HG03139 (cell line): ENCODE measurements around the gene PRKCH.

Source experiments
- ATAC-seq: cut with Tn5 transposase; IDR thresholded peaks from one replicate; pipeline ENCODE4 v1.9.1; 2021; ENCODE audit not compliant: unreplicated experiment

PRKCH gene

GRCh38 chr14:61540931-61541330 lies 219.6 kb downstream of the PRKCH start:
- ATAC-seq, result no peak

- no peak for ATAC-seq
These were observed 221.7 kb downstream of the PRKCH start for GRCh38 chr14:61542848-61543790.

- ATAC-seq, result no peak
These were observed 222.6 kb downstream of the PRKCH start for GRCh38 chr14:61543946-61544345.

- ATAC-seq, result no peak
These were observed 223.3 kb downstream of the PRKCH start for GRCh38 chr14:61544448-61545330.

DNA sequence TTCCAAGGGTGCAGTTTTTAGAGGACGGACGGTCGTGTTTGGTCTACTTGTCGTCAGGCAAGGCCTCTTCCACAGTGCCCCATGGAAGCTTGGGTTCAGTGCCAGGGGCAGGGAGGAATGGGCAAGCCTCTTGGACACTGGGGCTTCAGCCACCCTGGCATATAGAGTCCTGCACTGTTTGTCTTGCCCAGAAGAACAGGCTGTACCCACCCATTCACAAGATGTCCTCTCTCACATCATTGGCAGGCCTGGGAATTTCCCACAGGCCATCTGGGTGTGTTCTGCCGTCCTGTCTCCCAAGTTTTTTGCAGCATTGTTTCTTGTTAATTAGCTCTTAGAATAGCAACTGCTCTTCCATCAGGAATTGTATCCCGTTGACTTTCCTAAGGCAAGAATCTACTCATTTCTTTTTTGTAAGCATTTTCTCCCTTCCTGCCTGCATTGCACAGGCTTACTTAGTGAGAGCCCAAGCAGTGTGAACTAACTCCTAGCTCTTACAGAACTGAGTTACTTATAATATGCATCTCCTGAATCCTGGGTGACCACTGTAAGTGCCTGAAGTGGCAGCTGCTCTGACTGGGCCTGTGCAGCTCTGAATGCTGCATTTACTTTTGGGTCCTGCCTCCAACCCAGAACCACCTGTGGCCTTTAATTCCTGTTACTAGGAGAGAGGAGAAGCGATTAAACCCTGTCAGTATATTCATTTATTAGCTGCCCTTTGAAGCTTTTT lies 224.5 kb downstream of the PRKCH start:
- no peak for ATAC-seq

- ATAC-seq, result no peak
These were observed 226.0 kb downstream of the PRKCH start for GRCh38 chr14:61547186-61548069.

- no peak for ATAC-seq
These were observed 228.0 kb downstream of the PRKCH start for GRCh38 chr14:61549425-61549824.

GRCh38 chr14:61551384-61551783 lies 230.0 kb downstream of the PRKCH start:
- ATAC-seq, result no peak

DNA sequence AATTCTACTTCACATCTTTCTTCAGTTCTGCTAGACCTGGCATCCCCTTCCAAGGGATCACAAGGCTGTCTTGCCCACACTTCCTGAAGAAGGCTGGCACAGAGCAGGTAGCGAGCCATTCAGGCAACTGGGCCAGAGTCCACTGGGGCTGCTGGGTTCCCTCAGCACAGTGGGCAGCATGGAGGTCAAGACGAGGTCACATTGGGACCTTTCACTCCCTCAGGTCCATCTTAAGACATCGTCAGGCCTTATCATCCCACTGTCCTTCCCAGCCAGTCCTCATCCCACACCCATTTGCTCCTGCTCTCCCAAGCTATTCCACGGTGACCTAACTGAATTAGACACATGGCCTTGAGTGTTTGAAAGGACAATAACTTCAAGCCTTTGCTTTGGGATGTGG lies 230.9 kb downstream of the PRKCH start:
- ATAC-seq, result no peak

DNA sequence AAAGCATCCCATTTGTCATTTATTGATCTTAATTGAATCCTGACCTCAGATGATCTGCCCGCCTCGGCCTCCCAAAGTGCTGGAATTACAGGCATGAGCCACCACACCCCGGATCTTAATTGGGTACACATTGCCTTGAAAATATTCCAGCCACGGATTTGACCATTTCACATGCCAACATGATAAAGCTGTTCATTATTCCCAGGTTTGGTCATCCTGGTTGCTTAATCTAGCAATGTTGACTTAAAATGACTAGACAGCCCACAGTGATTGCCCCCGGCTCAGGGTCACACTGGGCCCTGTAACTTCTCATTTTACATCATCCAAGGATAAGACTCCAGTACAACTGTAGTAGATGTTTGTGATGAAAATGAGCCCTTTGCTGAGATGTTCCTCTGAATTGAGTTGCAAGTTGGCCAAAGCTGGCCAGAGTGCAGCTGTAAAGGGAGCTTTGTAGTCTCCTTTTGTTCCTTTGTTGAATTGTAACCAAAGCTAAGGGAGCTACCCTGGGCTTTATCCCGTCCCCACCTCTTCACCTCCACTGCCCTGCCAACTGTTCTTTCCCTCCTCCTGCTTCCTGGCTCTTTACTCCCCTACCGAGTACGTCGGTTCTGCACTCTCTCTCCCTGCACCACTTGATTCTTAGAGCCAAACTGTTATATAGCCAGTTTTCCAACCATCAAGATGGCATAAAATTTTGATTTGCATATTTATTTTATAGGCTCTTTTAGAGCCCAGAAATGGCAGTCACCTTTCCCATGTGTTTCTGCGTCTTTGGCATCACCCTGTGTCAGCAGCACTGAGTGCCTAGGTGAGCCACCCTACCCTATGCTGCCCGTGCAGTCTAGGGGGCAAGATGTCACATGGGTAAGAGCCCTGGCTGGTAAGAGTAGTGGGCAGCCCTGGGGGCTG lies 232.6 kb downstream of the PRKCH start:
- no peak for ATAC-seq

- no peak for ATAC-seq
These were observed 233.9 kb downstream of the PRKCH start for GRCh38 chr14:61555056-61555838.

DNA sequence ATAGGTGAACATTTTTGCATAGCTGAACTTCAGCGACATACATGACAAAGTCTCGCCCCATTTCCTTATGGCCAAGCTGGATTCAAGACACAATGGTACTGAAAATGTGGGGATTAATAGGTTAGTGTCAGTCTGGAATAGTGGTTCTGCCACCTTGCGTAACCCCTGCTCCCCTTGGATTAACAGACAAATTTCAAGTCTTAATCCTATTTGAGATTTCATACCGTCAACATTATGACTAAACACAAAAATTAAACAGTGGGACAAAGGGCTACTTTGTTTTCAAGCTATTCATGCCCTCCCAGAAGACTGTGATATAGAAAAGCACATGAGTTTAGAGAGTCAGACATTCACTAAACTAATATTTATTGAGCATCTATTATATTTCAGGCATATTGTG lies 235.1 kb downstream of the PRKCH start:
- no peak for ATAC-seq

GRCh38 chr14:61557262-61557661 lies 235.9 kb downstream of the PRKCH start:
- no peak for ATAC-seq

DNA sequence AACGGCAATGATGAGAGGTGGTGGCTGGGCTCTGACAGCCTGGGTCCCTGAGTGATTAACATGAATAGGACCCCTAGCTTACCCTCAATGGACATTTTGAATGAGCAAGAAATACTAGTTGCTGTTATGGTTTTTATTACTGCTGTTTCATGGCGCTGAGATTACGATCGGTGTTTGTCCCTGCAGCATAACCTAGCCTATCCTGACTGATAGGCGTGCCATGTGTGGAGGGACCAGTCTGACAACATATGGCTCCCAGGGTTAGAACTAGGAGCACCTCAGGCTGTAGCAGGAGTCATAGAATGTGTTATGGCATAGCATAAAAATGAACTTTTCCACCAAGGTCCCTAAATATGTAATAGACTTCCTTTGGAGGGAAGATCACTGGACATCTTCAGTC lies 236.5 kb downstream of the PRKCH start:
- no peak for ATAC-seq

DNA sequence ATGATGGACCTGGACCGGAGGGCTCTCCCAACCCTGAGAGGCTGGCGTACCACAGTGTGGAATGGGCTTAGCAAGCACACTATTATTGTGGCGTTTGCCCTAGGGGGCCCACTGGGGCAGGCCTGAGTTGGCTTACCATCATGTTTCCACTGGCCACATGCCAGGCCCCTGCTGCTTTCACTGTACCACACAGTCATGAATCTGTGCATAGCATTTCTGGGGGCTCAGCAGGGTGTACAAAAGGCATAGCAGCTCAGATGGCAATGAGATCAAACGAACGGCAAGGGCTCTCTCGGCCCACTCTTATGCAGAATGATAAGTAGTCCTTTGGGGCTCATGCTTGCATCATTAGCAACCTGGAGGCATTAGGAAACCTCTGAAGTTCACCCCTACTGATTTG lies 236.9 kb downstream of the PRKCH start:
- ATAC-seq, result no peak

DNA sequence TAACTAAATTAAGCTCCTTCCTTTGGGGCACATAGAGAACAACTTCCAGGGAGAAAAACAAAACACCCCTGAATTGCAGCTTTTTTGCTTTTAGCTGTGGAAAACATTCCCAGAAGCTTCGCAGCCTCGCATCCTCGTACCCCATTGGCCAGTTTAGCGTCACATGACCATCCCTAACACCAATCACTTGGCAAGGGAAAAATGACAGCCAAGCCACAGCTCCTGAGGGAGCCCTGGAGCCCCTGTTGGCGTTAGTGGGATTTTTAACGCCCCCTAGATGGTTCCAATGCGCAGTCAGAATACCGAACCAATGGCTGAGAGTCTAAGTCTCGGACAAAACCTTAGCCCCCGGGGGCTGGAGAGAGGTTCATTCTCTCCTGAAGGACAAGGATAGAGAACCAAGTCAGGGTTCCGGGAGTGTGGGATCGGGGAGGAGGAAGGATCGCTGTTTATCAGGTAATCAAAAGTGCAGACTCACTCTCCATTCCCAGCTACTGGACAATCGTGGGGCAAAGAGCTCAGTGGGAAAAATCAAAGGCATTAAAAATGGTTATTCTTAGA lies 238.3 kb downstream of the PRKCH start:
- no peak for ATAC-seq

DNA sequence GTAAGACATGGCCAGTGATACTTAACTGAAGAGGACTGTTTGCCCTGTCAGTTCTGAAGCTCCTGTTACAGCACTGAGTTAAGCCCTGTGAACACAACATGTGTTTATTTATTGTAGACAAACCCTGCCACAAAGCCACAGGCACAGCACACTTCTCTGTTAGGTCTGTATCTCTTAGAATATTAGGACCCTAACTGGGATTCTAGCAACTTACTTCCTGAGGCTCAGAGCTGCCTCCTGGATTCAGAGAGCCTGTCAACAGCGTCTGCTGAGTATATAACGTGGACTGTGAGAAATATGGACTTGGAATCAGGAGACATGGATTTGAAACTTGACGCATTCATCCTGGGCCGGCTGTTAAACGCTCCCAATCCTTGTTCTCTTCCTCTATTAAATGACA lies 238.9 kb downstream of the PRKCH start:
- no peak for ATAC-seq

DNA sequence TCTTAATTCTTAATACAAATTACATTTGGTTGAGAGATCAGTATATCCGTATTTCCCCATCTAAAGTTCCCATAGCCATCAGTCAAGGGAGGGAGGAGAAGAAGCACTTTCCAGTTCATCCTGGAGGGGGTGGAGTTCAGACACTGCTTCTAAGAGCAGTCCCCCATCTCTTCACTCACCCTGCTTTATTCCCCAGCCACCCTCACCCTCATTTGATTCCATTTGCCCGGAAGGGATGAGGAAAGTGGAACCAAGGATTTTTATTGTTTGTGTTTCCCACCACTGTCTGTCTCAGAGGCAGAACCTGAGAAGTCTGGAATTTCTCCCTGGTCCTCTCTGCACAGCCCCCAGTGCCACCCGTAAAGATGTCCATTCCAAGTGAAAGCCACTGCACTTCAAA lies 239.7 kb downstream of the PRKCH start:
- no peak for ATAC-seq
